ENCODE data around the gene SPDYE11.
"Not testable (repeated sequence)": the region's sequence is repeated elsewhere in the genome, so short reads cannot be mapped to it uniquely, and the experiment has no call there.

DNA sequence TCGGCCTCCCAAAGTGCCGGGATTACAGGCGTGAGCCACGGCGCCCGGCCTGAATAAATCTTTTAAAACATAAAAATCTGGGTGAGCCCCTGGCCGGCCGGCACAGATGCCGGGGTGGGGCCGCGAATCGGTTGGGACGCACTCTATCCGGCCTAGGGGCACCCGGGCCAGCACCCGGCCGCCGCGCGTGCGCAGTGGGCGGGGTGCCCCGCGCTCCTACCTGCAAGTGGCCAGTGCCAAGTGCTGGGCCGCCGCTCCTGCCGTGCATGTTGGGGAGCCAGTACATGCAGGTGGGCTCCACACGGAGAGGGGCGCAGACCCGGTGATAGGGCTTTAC lies 52.4 kb downstream of the SPDYE11 start:
- TF ChIP-seq, protein P1, sequence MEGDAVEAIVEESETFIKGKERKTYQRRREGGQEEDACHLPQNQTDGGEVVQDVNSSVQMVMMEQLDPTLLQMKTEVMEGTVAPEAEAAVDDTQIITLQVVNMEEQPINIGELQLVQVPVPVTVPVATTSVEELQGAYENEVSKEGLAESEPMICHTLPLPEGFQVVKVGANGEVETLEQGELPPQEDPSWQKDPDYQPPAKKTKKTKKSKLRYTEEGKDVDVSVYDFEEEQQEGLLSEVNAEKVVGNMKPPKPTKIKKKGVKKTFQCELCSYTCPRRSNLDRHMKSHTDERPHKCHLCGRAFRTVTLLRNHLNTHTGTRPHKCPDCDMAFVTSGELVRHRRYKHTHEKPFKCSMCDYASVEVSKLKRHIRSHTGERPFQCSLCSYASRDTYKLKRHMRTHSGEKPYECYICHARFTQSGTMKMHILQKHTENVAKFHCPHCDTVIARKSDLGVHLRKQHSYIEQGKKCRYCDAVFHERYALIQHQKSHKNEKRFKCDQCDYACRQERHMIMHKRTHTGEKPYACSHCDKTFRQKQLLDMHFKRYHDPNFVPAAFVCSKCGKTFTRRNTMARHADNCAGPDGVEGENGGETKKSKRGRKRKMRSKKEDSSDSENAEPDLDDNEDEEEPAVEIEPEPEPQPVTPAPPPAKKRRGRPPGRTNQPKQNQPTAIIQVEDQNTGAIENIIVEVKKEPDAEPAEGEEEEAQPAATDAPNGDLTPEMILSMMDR (IDR thresholded peaks at IDR 0.05; ENCODE audit: low read depth, low read length), result not testable (repeated sequence)
- TF ChIP-seq POLR2A (IDR thresholded peaks at IDR 0.05; ENCODE audit: extremely low read depth, insufficient read length), result not testable (repeated sequence)
- TF ChIP-seq, protein P2, sequence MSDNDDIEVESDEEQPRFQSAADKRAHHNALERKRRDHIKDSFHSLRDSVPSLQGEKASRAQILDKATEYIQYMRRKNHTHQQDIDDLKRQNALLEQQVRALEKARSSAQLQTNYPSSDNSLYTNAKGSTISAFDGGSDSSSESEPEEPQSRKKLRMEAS (IDR thresholded peaks at IDR 0.05; ENCODE audit: low read depth, low read length), result not testable (repeated sequence)
